ENCODE measurements around the gene HNRNPD. TPM values are rescaled to one million over a fixed set of nuclear protein-coding genes. Genes with fewer than 3 reads are reported as not detected.

HNRNPD gene

Small RNA genes within 50 kb of the gene (small RNA-seq; reads per million reads assigned to genes)
- not detected for gene RF00150 (ENCODE audit: low read depth)
